ENCODE data around the gene FAM217A.
"Not testable (repeated sequence)": the region's sequence is repeated elsewhere in the genome, so short reads cannot be mapped to it uniquely, and the experiment has no call there.

The FAM217A gene

DNA sequence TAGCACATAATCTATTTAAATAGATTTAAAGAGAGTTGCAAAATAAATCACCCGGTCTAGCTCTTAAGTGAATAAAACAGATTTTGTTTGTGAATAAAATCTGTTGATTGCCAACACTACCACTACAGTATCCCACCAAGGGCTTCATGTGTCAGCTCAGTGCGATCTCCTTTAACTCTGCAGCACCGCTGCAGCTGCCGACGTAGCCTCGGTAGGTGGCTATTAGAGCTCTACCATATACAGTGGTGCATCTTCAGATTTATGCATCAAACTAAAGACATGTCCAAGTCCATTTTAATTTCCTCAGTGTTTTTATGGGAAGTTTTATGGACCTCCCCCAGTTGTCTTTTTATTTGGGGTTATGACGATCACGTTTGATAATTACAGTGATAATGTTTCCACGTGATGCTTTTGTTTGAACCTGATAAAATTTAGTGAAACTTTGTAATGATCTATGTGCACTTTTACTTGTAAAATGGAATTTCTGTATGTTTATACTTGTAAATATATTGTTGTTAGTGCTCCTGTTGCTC, 29.7 kb upstream of the FAM217A start:
- Histone ChIP-seq H3K4me1 (ENCODE audit: control insufficient read depth in 1 of 2, insufficient read depth in 2 of 2, low read length in 2 of 2) (peaks cover 7 to 19% of the 10 kb centered on the region in 2 donors), H3K4me3 (ENCODE audit: low read depth in 1 of 2, low read length in 2 of 2) (no peak overlapping the region), H3K27ac (ENCODE audit: low read depth, low read length) (no peak overlapping the region), H3K36me3 (ENCODE audit: control insufficient read depth in 1 of 2, insufficient read depth in 2 of 2, low read length in 2 of 2) (no peaks in the 10 kb centered on the region), H3K9ac (ENCODE audit: low read depth in 1 of 2, low read length in 2 of 2) (no peak overlapping the region), H3K9me3 (ENCODE audit: control insufficient read depth in 1 of 2, low read length in 2 of 2) (peaks cover 0 to 3% of the 10 kb centered on the region in 2 donors), H3K27me3 (ENCODE audit: control insufficient read depth in 1 of 2, insufficient read depth in 2 of 2, low read length in 2 of 2) (no peaks in the 10 kb centered on the region)

DNA sequence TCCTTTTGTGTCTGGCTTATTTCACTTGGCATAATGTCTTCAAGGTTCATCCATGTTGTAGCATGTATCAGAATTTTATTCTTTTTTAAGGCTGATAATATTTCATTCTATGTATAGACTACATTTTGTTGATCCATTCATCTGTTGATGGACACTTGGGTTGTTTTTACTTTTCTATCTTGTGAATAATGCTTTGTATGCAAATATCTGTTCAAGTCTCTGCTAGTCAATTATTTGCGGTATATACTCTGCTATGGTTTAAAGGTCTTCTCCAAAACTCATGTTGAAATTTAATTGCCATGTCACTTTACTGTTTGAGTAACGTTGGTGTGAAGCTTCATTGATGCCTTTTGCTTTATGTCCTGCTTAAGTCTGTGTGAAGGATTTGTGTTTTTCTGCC, 28.9 kb upstream of the FAM217A start:
- H3K4me1 ChIP-seq (ENCODE audit: control insufficient read depth in 1 of 2, insufficient read depth in 2 of 2, low read length in 2 of 2) = peaks cover 7 to 19% of the 10 kb centered on the region in 2 donors
- peaks cover 0 to 3% of the 10 kb centered on the region in 2 donors for H3K9me3 ChIP-seq (ENCODE audit: control insufficient read depth in 1 of 2, low read length in 2 of 2)
- no peak overlapping the region for H3K4me3 ChIP-seq (ENCODE audit: low read depth in 1 of 2, low read length in 2 of 2)
- no peaks in the 10 kb centered on the region for H3K27me3 ChIP-seq (ENCODE audit: control insufficient read depth in 1 of 2, insufficient read depth in 2 of 2, low read length in 2 of 2)
- H3K9ac ChIP-seq (ENCODE audit: low read depth in 1 of 2, low read length in 2 of 2) = no peak overlapping the region
- H3K36me3 ChIP-seq (ENCODE audit: control insufficient read depth in 1 of 2, insufficient read depth in 2 of 2, low read length in 2 of 2) = no peaks in the 10 kb centered on the region
- no peak overlapping the region for H3K27ac ChIP-seq (ENCODE audit: low read depth, low read length)

DNA sequence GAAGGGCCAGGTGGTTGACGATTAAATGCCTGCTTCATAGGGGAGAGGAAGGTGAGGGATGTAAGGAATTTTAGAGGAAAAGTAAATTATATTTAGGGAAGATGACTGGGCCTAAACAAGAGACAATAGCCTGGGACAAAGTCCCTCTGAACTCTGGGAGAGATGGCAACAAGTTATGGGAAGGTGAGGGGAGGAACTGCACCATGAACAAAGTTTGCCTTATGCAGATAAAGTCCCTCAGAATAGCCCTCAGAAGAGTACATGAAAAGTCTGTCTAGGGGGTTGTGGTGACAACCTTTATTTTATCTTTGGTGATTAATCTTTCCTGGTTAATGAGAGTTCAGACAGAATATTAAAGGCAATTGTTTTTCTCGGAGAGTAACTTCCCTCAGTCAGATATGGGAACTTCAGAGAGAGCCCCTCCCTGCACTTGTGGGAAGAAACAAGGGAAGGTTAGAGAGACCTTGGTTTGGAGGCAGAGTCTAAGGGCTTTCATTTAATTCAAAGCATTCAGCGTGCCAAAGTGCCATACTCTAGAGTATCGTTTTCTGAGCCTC, 27.1 kb upstream of the FAM217A start:
- peaks cover 7 to 22% of the 10 kb centered on the region in 2 donors for H3K4me1 ChIP-seq (ENCODE audit: control insufficient read depth in 1 of 2, insufficient read depth in 2 of 2, low read length in 2 of 2)
- H3K27ac ChIP-seq (ENCODE audit: low read depth, low read length) = no peak overlapping the region
- H3K9ac ChIP-seq (ENCODE audit: low read depth in 1 of 2, low read length in 2 of 2) = no peak overlapping the region
- no peak overlapping the region for H3K4me3 ChIP-seq (ENCODE audit: low read depth in 1 of 2, low read length in 2 of 2)
- H3K27me3 ChIP-seq (ENCODE audit: control insufficient read depth in 1 of 2, insufficient read depth in 2 of 2, low read length in 2 of 2) = no peaks in the 10 kb centered on the region
- no peaks in the 10 kb centered on the region for H3K9me3 ChIP-seq (ENCODE audit: control insufficient read depth in 1 of 2, low read length in 2 of 2)
- no peaks in the 10 kb centered on the region for H3K36me3 ChIP-seq (ENCODE audit: control insufficient read depth in 1 of 2, insufficient read depth in 2 of 2, low read length in 2 of 2)

DNA sequence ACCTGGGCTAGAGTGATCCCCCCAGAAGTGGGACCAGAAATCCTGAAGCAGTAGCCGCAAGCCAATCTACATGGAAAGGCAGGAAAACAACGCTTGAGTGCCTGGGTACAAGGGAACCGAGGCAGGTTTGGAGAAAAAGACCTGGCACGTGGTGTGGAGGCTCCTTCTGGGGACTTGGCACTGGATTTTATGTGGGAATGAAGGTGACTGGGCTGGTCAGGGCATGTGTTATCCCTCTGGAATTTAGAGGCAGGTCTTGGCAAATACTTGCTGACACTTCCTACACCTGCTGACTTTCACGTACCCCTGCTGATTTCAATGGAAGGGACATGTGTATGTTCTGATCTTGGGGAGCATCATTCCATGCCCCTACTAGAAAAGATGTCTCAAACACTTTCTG, 25.0 kb upstream of the FAM217A start:
- peaks cover 0 to 22% of the 10 kb centered on the region in 2 donors for H3K4me1 ChIP-seq (ENCODE audit: control insufficient read depth in 1 of 2, insufficient read depth in 2 of 2, low read length in 2 of 2)
- H3K9ac ChIP-seq (ENCODE audit: low read depth in 1 of 2, low read length in 2 of 2) = no peak overlapping the region
- H3K9me3 ChIP-seq (ENCODE audit: control insufficient read depth in 1 of 2, low read length in 2 of 2) = no peaks in the 10 kb centered on the region
- H3K4me3 ChIP-seq (ENCODE audit: low read depth in 1 of 2, low read length in 2 of 2) = no peak overlapping the region
- no peaks in the 10 kb centered on the region for H3K27me3 ChIP-seq (ENCODE audit: control insufficient read depth in 1 of 2, insufficient read depth in 2 of 2, low read length in 2 of 2)
- no peak overlapping the region for H3K27ac ChIP-seq (ENCODE audit: low read depth, low read length)
- no peaks in the 10 kb centered on the region for H3K36me3 ChIP-seq (ENCODE audit: control insufficient read depth in 1 of 2, insufficient read depth in 2 of 2, low read length in 2 of 2)

DNA sequence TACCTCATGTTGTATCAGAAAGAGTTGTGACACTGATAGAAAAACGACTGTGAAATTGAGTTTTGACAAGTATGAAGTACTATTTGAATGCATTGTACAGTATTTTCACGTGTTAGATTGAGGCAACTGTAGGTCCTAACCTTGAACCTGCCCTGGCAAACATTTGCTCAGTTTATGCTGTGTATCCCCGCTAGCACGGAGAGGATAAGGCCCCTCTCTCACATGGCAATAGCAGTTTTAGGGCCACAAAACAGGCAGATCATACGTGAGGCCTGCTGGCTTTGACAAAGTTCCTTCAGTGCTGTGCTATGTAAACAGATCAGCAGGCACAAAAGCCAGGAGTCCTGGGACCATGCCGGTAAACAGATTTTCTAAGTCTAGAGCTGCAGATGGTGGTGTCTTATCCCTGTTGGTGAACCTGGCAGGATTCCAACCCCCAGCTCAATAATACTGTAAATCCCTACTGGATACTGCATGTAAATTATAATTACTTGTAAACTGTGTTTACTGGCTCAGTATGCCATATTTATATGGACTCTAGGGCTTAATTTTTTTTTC, 23.8 kb upstream of the FAM217A start:
- H3K27ac ChIP-seq (ENCODE audit: low read depth, low read length) = no peak overlapping the region
- H3K27me3 ChIP-seq (ENCODE audit: control insufficient read depth in 1 of 2, insufficient read depth in 2 of 2, low read length in 2 of 2) = no peaks in the 10 kb centered on the region
- H3K9me3 ChIP-seq (ENCODE audit: control insufficient read depth in 1 of 2, low read length in 2 of 2) = no peaks in the 10 kb centered on the region
- H3K4me3 ChIP-seq (ENCODE audit: low read depth in 1 of 2, low read length in 2 of 2) = no peak overlapping the region
- H3K9ac ChIP-seq (ENCODE audit: low read depth in 1 of 2, low read length in 2 of 2) = no peak overlapping the region
- peaks cover 0 to 14% of the 10 kb centered on the region in 2 donors for H3K4me1 ChIP-seq (ENCODE audit: control insufficient read depth in 1 of 2, insufficient read depth in 2 of 2, low read length in 2 of 2)
- no peaks in the 10 kb centered on the region for H3K36me3 ChIP-seq (ENCODE audit: control insufficient read depth in 1 of 2, insufficient read depth in 2 of 2, low read length in 2 of 2)

DNA sequence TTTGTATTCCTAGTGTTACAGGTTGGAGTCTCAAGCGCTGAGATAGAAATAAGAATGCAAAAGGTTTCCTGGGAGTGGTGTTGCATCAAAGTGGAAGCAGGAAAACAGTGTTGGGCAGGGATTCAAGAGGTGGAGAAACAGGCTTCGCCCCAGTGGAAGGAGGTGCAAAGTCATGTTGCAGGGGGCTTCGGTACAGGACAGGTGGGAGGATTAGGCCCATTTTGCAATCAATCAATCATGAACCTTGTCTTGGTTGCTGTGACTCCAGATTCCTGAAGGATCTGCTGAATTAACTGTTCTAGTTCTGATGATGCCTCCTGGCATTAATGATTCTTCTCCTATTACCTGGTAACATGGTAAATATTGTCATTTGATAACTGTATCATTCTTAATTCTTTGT, 22.4 kb upstream of the FAM217A start:
- no peaks in the 10 kb centered on the region for H3K9me3 ChIP-seq (ENCODE audit: control insufficient read depth in 1 of 2, low read length in 2 of 2)
- H3K27me3 ChIP-seq (ENCODE audit: control insufficient read depth in 1 of 2, insufficient read depth in 2 of 2, low read length in 2 of 2) = no peaks in the 10 kb centered on the region
- no peak overlapping the region for H3K4me3 ChIP-seq (ENCODE audit: low read depth in 1 of 2, low read length in 2 of 2)
- H3K9ac ChIP-seq (ENCODE audit: low read depth in 1 of 2, low read length in 2 of 2) = no peak overlapping the region
- H3K4me1 ChIP-seq (ENCODE audit: control insufficient read depth in 1 of 2, insufficient read depth in 2 of 2, low read length in 2 of 2) = peaks cover 0 to 9% of the 10 kb centered on the region in 2 donors
- no peaks in the 10 kb centered on the region for H3K36me3 ChIP-seq (ENCODE audit: control insufficient read depth in 1 of 2, insufficient read depth in 2 of 2, low read length in 2 of 2)
- no peak overlapping the region for H3K27ac ChIP-seq (ENCODE audit: low read depth, low read length)

DNA sequence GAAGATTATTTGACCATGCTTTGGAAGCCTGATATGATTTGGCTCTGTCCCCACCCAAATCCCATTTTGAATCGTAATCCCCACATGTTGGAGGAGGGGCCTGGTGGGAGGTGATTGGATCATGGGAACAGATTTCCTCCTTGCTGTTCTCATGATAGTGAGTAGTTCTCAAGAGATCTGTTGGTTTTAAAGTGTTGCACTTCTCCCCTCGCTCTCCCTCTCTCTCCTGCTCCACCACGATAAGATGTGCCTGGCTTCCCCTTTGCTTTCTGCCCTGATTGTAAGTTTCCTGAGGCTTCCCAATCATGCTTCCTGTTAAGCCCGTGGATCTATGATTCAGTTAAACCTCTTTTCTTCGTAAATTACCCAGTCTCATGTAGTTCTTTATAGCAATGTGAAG, 21.7 kb upstream of the FAM217A start:
- Histone ChIP-seq H3K27ac (ENCODE audit: low read depth, low read length) (no peak overlapping the region), H3K9ac (ENCODE audit: low read depth in 1 of 2, low read length in 2 of 2) (no peak overlapping the region), H3K9me3 (ENCODE audit: control insufficient read depth in 1 of 2, low read length in 2 of 2) (no peaks in the 10 kb centered on the region), H3K27me3 (ENCODE audit: control insufficient read depth in 1 of 2, insufficient read depth in 2 of 2, low read length in 2 of 2) (no peaks in the 10 kb centered on the region), H3K36me3 (ENCODE audit: control insufficient read depth in 1 of 2, insufficient read depth in 2 of 2, low read length in 2 of 2) (no peaks in the 10 kb centered on the region), H3K4me3 (ENCODE audit: low read depth in 1 of 2, low read length in 2 of 2) (no peak overlapping the region), H3K4me1 (ENCODE audit: control insufficient read depth in 1 of 2, insufficient read depth in 2 of 2, low read length in 2 of 2) (peaks cover 0 to 3% of the 10 kb centered on the region in 2 donors)

DNA sequence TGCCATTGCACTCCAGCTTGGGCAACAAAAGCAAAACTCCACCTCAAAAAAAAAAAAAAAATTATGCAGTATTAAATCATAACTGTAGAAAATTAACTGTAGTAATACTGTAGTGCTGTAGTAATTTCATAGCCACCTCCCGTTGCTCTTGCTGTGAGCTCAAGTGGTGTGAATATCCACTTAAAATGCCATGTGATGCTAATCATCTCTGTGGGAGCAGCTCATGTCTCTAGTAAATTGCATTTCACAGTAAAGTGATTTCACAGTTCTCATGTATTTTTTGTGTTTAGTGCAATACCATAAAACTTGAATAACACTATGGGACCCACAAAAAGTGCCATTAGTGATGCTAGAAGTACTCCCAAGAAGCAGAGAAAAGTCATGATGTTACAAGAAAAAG, 14.4 kb upstream of the FAM217A start:
- no peaks in the 10 kb centered on the region for H3K9me3 ChIP-seq (ENCODE audit: control insufficient read depth in 1 of 2, low read length in 2 of 2)
- no peak overlapping the region for H3K9ac ChIP-seq (ENCODE audit: low read depth in 1 of 2, low read length in 2 of 2)
- no peaks in the 10 kb centered on the region for H3K27me3 ChIP-seq (ENCODE audit: control insufficient read depth in 1 of 2, insufficient read depth in 2 of 2, low read length in 2 of 2)
- H3K27ac ChIP-seq (ENCODE audit: low read depth, low read length) = no peak overlapping the region
- peaks cover 6 to 13% of the 10 kb centered on the region in 2 donors for H3K4me1 ChIP-seq (ENCODE audit: control insufficient read depth in 1 of 2, insufficient read depth in 2 of 2, low read length in 2 of 2)
- no peak overlapping the region for H3K4me3 ChIP-seq (ENCODE audit: low read depth in 1 of 2, low read length in 2 of 2)
- H3K36me3 ChIP-seq (ENCODE audit: control insufficient read depth in 1 of 2, insufficient read depth in 2 of 2, low read length in 2 of 2) = no peaks in the 10 kb centered on the region

DNA sequence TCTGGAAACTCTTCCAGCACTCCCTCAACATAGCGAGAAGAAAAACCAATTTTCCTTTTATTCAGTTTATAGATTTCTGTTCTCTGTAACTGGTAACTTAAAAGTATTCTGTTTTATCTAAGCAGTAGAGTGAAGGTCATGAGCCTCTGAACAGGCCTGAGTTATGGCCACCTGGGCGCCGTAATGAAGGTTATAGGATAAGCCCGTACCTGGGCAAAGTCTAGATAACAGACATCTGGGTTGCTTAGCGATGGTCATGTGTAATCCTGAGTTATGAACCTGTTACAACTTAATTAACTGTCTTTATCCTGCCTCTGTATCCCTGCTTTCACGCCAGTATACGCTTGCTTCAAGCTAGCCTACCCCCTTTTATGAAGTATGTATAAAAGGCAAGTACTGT, 13.0 kb upstream of the FAM217A start:
- Histone ChIP-seq H3K4me3 (ENCODE audit: low read depth in 1 of 2, low read length in 2 of 2) (no peak overlapping the region), H3K4me1 (ENCODE audit: control insufficient read depth in 1 of 2, insufficient read depth in 2 of 2, low read length in 2 of 2) (peaks cover 6 to 14% of the 10 kb centered on the region in 2 donors), H3K36me3 (ENCODE audit: control insufficient read depth in 1 of 2, insufficient read depth in 2 of 2, low read length in 2 of 2) (no peaks in the 10 kb centered on the region), H3K27me3 (ENCODE audit: control insufficient read depth in 1 of 2, insufficient read depth in 2 of 2, low read length in 2 of 2) (no peaks in the 10 kb centered on the region), H3K27ac (ENCODE audit: low read depth, low read length) (no peak overlapping the region), H3K9ac (ENCODE audit: low read depth in 1 of 2, low read length in 2 of 2) (no peak overlapping the region), H3K9me3 (ENCODE audit: control insufficient read depth in 1 of 2, low read length in 2 of 2) (no peaks in the 10 kb centered on the region)

DNA sequence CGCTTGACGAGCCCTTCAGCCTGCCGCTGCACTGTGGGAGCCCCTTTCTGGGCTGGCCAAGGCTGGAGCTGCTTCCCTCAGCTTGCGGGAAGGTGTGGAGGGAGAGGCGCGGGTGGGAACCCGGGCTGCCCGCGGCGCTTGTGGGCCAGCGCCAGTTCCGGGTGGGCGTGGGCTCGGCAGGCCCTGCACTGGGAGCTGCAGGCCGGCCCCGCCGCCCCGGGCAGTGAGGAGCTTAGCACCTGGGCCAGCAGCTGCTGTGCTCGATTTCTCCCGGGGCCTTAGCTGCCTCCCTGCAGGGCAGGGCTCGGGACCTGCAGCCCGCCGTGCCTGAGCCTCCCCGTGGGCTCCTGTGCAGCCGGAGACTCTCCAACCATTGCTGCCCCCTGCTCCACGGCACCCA, 11.1 kb upstream of the FAM217A start:
- H3K9ac ChIP-seq (ENCODE audit: low read depth in 1 of 2, low read length in 2 of 2); H3K27ac ChIP-seq (ENCODE audit: low read depth, low read length); H3K9me3 ChIP-seq (ENCODE audit: control insufficient read depth in 1 of 2, low read length in 2 of 2); H3K36me3 ChIP-seq (ENCODE audit: control insufficient read depth in 1 of 2, insufficient read depth in 2 of 2, low read length in 2 of 2); H3K4me3 ChIP-seq (ENCODE audit: low read depth in 1 of 2, low read length in 2 of 2); H3K27me3 ChIP-seq (ENCODE audit: control insufficient read depth in 1 of 2, insufficient read depth in 2 of 2, low read length in 2 of 2): not testable (repeated sequence)
- H3K4me1 ChIP-seq (ENCODE audit: control insufficient read depth in 1 of 2, insufficient read depth in 2 of 2, low read length in 2 of 2) = peaks cover 6 to 20% of the 10 kb centered on the region in 2 donors

Measured in duodenal mucosa (tissue), 2 donors.